Cerebellar nuclear complex (tissue), 1 donor: ENCODE results near the gene IFNA1.
A peak's percentile ranks its signal among the peaks of the same experiment; 100 is the strongest.
"Not testable (repeated sequence)": the region's sequence is repeated elsewhere in the genome, so short reads cannot be mapped to it uniquely, and the experiment has no call there.

Source experiments
- DNase-seq, 2 experiments: peaks; one replicate each; lab custom pipeline; 2025; lab: John Stamatoyannopoulos, UW

IFNA1 gene

GRCh38 chr9:21440139-21440538 lies at the start of gene IFNA1:
TSS of gene IFNA1 (plus strand) at chr9:21440439. CDS start at chr9:21440508, 69 bp downstream.
- DNase-seq = no peak

GRCh38 chr9:21392270-21392669 lies 48.0 kb upstream of the IFNA1 start:
- DNase-seq = no peak

- peak in 1 of 2 experiments; percentile 6 for DNase-seq
These were observed 44.2 kb upstream of the IFNA1 start for GRCh38 chr9:21395778-21396717.

- DNase-seq = no peak
These were observed 41.2 kb upstream of the IFNA1 start for GRCh38 chr9:21398955-21399489.

GRCh38 chr9:21399956-21400355 lies 40.3 kb upstream of the IFNA1 start:
- DNase-seq = no peak

GRCh38 chr9:21402386-21403251 lies 37.6 kb upstream of the IFNA1 start:
- peak in 1 of 2 experiments; percentile 5 for DNase-seq

- DNase-seq = no peak
These were observed 36.1 kb upstream of the IFNA1 start for GRCh38 chr9:21404146-21404545.

- no peak for DNase-seq
These were observed 31.4 kb upstream of the IFNA1 start, which contains the start of gene IFNA8 for GRCh38 chr9:21408817-21409216. TSS of gene IFNA8 (plus strand) at chr9:21409117. CDS start at chr9:21409177, 60 bp downstream.

GRCh38 chr9:21412107-21412506 lies 28.1 kb upstream of the IFNA1 start:
- DNase-seq = no peak

GRCh38 chr9:21413151-21413550 lies 27.1 kb upstream of the IFNA1 start:
- no peak for DNase-seq

- no peak for DNase-seq
These were observed 26.6 kb upstream of the IFNA1 start for GRCh38 chr9:21413624-21414023.

GRCh38 chr9:21414220-21414940 lies 25.9 kb upstream of the IFNA1 start:
- no peak for DNase-seq

- DNase-seq = peak; percentile 57 to 74
These were observed 24.6 kb upstream of the IFNA1 start for GRCh38 chr9:21415493-21416267.

GRCh38 chr9:21428235-21428634 lies 12.0 kb upstream of the IFNA1 start:
- DNase-seq = no peak

- DNase-seq = no peak
These were observed 11.0 kb upstream of the IFNA1 start for GRCh38 chr9:21429191-21429590.

GRCh38 chr9:21432672-21433425 lies 7.4 kb upstream of the IFNA1 start:
- no peak for DNase-seq

GRCh38 chr9:21434202-21435014 lies 5.8 kb upstream of the IFNA1 start:
- DNase-seq = no peak

GRCh38 chr9:21435015-21435383 lies 5.2 kb upstream of the IFNA1 start:
- DNase-seq = not testable (repeated sequence)
